Measurements from ENCODE around the gene PLXND1.

PLXND1 gene

DNA sequence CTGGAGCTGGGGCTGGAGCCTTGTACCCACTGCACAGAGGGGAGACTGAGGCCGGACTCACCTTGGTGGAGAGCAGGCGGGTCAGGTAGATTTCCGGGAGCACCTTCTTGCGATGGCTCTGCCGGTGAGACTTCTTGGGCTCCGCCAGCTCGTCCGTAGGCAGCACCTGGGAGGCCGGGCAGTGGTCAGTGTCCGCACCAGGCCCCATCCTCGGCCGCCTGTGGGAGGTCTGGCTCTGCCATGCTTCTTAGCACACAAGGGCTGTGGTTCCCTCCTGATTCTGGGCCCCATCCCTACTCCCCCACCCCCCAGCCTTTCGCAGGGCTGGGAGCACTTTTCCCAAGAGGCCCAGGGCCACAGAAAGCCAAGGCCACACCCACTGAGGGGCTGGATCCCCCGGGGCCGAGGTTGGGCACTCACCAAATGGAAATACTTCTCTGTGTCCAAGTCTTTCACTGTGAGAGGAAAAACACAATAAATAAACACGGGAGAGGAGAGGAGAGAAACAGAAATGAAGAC lies 46.1 kb downstream of the PLXND1 start:
- H3K27me3 ChIP-seq (ENCODE audit: insufficient read depth, poor library complexity, severe bottlenecking): no peaks in the 10 kb centered on the region
- H3K4me3 ChIP-seq (replicated peaks; ENCODE audit: insufficient read depth, low read length): no peak overlapping the region
- DNase-seq (ENCODE audit: low read depth in 1 of 2, low spot score in 1 of 2): no peak
- TF ChIP-seq, protein P1, sequence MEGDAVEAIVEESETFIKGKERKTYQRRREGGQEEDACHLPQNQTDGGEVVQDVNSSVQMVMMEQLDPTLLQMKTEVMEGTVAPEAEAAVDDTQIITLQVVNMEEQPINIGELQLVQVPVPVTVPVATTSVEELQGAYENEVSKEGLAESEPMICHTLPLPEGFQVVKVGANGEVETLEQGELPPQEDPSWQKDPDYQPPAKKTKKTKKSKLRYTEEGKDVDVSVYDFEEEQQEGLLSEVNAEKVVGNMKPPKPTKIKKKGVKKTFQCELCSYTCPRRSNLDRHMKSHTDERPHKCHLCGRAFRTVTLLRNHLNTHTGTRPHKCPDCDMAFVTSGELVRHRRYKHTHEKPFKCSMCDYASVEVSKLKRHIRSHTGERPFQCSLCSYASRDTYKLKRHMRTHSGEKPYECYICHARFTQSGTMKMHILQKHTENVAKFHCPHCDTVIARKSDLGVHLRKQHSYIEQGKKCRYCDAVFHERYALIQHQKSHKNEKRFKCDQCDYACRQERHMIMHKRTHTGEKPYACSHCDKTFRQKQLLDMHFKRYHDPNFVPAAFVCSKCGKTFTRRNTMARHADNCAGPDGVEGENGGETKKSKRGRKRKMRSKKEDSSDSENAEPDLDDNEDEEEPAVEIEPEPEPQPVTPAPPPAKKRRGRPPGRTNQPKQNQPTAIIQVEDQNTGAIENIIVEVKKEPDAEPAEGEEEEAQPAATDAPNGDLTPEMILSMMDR (IDR thresholded peaks at IDR 0.05; ENCODE audit: insufficient read depth, low read length): no peak
- no peak for TF ChIP-seq SPI1 (IDR thresholded peaks at IDR 0.05; ENCODE audit: borderline replicate concordance, low read depth)
- TF ChIP-seq, protein P2, sequence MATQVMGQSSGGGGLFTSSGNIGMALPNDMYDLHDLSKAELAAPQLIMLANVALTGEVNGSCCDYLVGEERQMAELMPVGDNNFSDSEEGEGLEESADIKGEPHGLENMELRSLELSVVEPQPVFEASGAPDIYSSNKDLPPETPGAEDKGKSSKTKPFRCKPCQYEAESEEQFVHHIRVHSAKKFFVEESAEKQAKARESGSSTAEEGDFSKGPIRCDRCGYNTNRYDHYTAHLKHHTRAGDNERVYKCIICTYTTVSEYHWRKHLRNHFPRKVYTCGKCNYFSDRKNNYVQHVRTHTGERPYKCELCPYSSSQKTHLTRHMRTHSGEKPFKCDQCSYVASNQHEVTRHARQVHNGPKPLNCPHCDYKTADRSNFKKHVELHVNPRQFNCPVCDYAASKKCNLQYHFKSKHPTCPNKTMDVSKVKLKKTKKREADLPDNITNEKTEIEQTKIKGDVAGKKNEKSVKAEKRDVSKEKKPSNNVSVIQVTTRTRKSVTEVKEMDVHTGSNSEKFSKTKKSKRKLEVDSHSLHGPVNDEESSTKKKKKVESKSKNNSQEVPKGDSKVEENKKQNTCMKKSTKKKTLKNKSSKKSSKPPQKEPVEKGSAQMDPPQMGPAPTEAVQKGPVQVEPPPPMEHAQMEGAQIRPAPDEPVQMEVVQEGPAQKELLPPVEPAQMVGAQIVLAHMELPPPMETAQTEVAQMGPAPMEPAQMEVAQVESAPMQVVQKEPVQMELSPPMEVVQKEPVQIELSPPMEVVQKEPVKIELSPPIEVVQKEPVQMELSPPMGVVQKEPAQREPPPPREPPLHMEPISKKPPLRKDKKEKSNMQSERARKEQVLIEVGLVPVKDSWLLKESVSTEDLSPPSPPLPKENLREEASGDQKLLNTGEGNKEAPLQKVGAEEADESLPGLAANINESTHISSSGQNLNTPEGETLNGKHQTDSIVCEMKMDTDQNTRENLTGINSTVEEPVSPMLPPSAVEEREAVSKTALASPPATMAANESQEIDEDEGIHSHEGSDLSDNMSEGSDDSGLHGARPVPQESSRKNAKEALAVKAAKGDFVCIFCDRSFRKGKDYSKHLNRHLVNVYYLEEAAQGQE (IDR thresholded peaks at IDR 0.05; ENCODE audit: insufficient replicate concordance, low read depth): no peak
- H3K27ac ChIP-seq (replicated peaks): no peak overlapping the region

DNA sequence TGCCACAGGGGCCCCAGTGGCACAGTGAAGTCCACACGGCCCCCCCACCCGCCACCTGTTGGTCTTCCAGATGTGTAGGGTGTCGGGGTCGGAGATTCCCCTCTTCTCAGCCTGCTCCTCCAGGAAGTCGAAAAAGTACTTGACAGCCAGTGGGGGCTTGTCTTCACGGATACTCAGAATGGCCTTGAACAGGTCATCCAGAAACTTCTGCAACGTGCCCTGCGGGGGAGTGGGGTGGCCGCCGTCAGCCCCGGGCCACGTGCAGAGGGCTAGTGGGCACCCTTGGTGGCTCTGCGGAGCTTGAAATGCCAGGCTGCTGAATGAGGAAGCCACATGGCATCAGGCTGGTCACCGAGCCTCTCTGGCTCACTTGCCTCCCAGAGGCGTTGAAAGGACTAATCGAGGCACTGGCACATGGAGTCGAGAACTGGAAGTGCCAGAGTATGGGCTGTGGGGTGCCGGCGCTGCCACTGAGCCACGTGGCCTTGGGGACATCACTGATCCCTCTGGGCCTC lies 46.9 kb downstream of the PLXND1 start:
- no peak for DNase-seq (ENCODE audit: low read depth in 1 of 2, low spot score in 1 of 2)
- H3K27me3 ChIP-seq (ENCODE audit: insufficient read depth, poor library complexity, severe bottlenecking): no peaks in the 10 kb centered on the region
- H3K4me3 ChIP-seq (replicated peaks; ENCODE audit: insufficient read depth, low read length): no peak overlapping the region
- TF ChIP-seq, protein P1 (IDR thresholded peaks at IDR 0.05; ENCODE audit: insufficient read depth, low read length): no peak
- TF ChIP-seq, protein P2 (IDR thresholded peaks at IDR 0.05; ENCODE audit: insufficient replicate concordance, low read depth): no peak
- TF ChIP-seq SPI1 (IDR thresholded peaks at IDR 0.05; ENCODE audit: borderline replicate concordance, low read depth) (no peak), GABPA (IDR thresholded peaks at IDR 0.05; ENCODE audit: low read depth) (no peak), POLR2AphosphoS5 (IDR thresholded peaks at IDR 0.05; ENCODE audit: low read depth) (no peak)
- H3K27ac ChIP-seq (replicated peaks): no peak overlapping the region; the same call in 1 of the 2 replicates

DNA sequence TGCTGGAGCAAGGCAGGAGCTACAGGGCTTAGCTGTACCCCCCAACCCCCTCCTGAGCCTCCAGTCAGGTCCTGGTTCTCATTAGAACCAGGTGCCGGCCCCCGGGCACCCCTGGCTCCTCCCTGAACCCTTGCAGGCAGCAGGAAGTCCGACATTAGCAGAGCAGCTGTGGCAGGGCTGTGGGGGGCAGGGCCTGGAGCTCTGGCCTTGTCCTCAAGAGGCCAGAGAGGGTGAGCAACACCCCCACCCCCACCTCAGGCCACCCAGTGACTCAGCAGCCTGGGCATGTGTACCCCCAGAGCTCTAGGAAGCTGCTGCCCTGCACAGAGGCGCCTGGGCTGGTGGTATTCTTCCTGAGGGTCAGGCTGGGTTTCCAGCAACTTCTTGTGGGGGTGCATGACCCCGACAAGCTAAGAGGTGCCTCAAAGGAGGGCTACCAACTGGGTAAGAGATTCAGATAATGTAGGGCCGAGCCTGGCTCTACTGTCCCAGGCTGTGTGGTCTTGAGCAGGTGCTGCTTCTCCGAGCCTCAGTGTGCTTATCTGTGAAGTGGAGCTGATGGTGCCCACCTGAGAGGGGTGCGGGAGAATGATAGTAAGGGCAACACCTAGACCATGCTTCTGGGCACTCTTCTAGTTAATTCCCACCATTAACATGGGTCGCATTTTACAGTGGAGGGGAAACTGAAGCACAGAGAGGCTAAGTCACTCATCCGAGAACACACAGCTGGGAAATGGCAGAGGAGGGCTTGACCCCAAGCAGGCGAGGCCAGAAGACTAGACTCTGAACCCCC lies 47.5 kb downstream of the PLXND1 start:
- Histone ChIP-seq H3K27me3 (ENCODE audit: insufficient read depth, poor library complexity, severe bottlenecking) (no peaks in the 10 kb centered on the region), H3K4me3 (replicated peaks; ENCODE audit: insufficient read depth, low read length) (no peak overlapping the region), H3K27ac (replicated peaks) (peak overlapping the region; percentile 53)
- TF ChIP-seq, protein P1 (IDR thresholded peaks at IDR 0.05; ENCODE audit: insufficient read depth, low read length): no peak
- TF ChIP-seq SPI1 (IDR thresholded peaks at IDR 0.05; ENCODE audit: borderline replicate concordance, low read depth) (no peak), GABPA (IDR thresholded peaks at IDR 0.05; ENCODE audit: low read depth) (no peak), POLR2AphosphoS5 (IDR thresholded peaks at IDR 0.05; ENCODE audit: low read depth) (no peak)
- TF ChIP-seq, protein P2 (IDR thresholded peaks at IDR 0.05; ENCODE audit: insufficient replicate concordance, low read depth): no peak
- DNase-seq (ENCODE audit: low read depth in 1 of 2, low spot score in 1 of 2): peak; percentile 55 to 80
